A673 (cell line): ENCODE results near the gene TMEM50A. TPM values are rescaled to one million over a fixed set of nuclear protein-coding genes. Genes with fewer than 3 reads are reported as not detected.
"Not testable (repeated sequence)": the region's sequence is repeated elsewhere in the genome, so short reads cannot be mapped to it uniquely, and the experiment has no call there.

Experiments used
- BruUV-seq: library from RNA; stranded (reverse); fragments of 400-500 nt; replicated peaks from 2 replicates; lab custom pipeline; 2021; lab: Mats Ljungman, UMichigan
- CTCF ChIA-PET: fragments of 300-600 bp; sonication (Branson Sonifier 250); formaldehyde crosslinking; loops from one replicate; lab custom pipeline; 2022; ENCODE audit warnings: antibody characterized with exemption; lab: Charles Lee
- POLR2A ChIA-PET: fragments of 300-600 bp; sonication (Branson Sonifier 250); formaldehyde crosslinking; loops from one replicate; lab custom pipeline; 2022; ENCODE audit warnings: antibody characterized with exemption; ENCODE audit not compliant: low non-redundant PET; lab: Charles Lee
- DNase-seq: peaks from one replicate; pipeline ENCODE4 v3.0.0-alpha.2; 2015; ENCODE audit warnings: low spot score
- H3K27ac ChIP-seq: fragments of 200-600 bp; sonication (generic); 2 replicates; pipeline ENCODE4 v1.5.1; 2016; ENCODE audit warnings: mixed run types, low read depth, mild to moderate bottlenecking, mixed read lengths, antibody characterized with exemption, low read length; ENCODE audit not compliant: poor library complexity, severe bottlenecking
- H3K27me3 ChIP-seq: fragments of 200-600 bp; sonication (generic); replicated peaks from 2 replicates; pipeline ENCODE4 v1.6.1; 2017; ENCODE audit warnings: mixed run types, low read depth, mild to moderate bottlenecking, mixed read lengths, antibody characterized with exemption, low read length; ENCODE audit not compliant: insufficient read depth, poor library complexity
- H3K36me3 ChIP-seq: fragments of 200-600 bp; sonication (generic); 2 replicates; pipeline ENCODE4 v1.6.1; 2016; ENCODE audit warnings: mixed run types, mild to moderate bottlenecking, mixed read lengths, antibody characterized with exemption, low read length; ENCODE audit not compliant: insufficient read depth, poor library complexity, severe bottlenecking
- H3K4me1 ChIP-seq: fragments of 200-600 bp; sonication (generic); 2 replicates; pipeline ENCODE4 v1.6.1; 2017; ENCODE audit warnings: mixed run types, mild to moderate bottlenecking, mixed read lengths, antibody characterized with exemption, low read length; ENCODE audit not compliant: insufficient read depth, poor library complexity, severe bottlenecking
- H3K4me3 ChIP-seq: fragments of 200-600 bp; sonication (generic); 2 replicates; pipeline ENCODE4 v1.5.1; 2016; ENCODE audit warnings: low read depth, mixed run types, mild to moderate bottlenecking, mixed read lengths, low read length; ENCODE audit not compliant: poor library complexity, severe bottlenecking
- H3K9me3 ChIP-seq: fragments of 200-600 bp; sonication (generic); 2 replicates; pipeline ENCODE4 v1.6.1; 2016; ENCODE audit warnings: mixed run types, low read depth, mild to moderate bottlenecking, mixed read lengths, antibody characterized with exemption, low read length; ENCODE audit not compliant: poor library complexity, severe bottlenecking
- intact Hi-C: fragments of 100-400 bp; cut with micrococcal nuclease; formaldehyde crosslinking; loops from one replicate; pipeline ENCODE4 v1.10.0; 2022; ENCODE audit not compliant: unreplicated experiment
- total RNA-seq: library from RNA; stranded (reverse); gene quantifications from 2 replicates; pipeline ENCODE4 v1.2.3, GENCODE V29; 2021

The TMEM50A gene
- total RNA-seq, 1 experiment from 2014 or later: 99.4 TPM

DNA sequence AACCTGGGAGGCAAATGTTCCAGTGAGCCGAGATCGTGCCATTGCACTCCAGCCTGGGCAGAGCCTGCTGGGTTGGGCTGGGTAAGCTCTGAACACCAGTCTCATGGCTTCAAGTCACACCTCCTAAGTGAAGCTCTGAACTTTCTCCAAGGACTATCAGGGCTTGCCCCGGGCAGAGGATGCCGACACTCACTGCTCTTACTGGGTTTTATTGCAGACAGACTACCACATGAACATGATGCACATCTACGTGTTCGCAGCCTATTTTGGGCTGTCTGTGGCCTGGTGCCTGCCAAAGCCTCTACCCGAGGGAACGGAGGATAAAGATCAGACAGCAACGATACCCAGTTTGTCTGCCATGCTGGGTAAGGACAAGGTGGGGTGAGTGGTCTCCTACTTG, 37.4 kb upstream of the TMEM50A start:
- DNase-seq, H3K4me1 ChIP-seq, intact Hi-C loops, H3K9me3 ChIP-seq, CTCF ChIA-PET, H3K36me3 ChIP-seq, H3K27me3 ChIP-seq, H3K4me3 ChIP-seq, BruUV-seq, POLR2A ChIA-PET, H3K27ac ChIP-seq: not testable (repeated sequence)

DNA sequence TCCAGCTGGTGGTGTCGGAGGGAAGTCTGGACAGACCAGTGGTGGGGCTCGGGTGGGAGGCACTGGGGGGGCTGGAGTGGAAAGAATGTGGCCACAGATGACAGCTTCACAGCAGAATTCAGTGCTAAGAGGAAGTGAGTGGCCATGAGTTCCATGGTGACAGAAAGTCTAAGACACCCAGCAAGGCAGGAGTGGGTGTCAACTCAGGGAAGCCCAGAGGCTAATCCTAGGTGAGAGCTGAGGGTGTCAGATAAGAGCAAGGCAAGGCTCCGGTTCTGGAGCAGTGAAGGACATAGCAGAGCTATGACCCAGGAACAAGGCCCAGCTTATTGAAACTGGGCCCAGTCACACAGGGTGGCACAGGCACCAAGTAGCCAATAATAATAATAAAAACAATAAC, 35.8 kb upstream of the TMEM50A start:
- H3K4me3 ChIP-seq, intact Hi-C loops, DNase-seq, H3K27me3 ChIP-seq, BruUV-seq, H3K4me1 ChIP-seq, POLR2A ChIA-PET, H3K27ac ChIP-seq, H3K9me3 ChIP-seq, CTCF ChIA-PET, H3K36me3 ChIP-seq: not testable (repeated sequence)

DNA sequence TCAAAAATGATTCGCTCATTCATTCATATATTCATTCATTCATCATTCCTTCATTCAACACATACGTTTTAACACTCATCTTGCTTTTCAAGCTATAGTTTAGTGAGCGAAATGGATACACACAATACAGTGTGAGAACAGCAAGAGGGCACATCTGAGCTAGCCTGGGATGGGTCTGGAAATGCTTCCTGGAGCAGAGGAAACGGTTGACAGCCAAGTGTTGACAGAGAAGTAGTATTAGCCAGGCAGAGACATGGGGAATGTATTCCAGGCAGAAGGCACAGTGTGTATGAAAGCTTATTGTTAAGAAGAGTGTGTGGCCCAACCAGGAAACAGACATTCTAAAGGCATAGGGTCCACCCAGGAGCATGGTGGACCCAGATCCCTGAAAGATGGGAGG, 33.2 kb upstream of the TMEM50A start:
- BruUV-seq, H3K4me3 ChIP-seq, H3K36me3 ChIP-seq, H3K27me3 ChIP-seq, intact Hi-C loops, DNase-seq, H3K4me1 ChIP-seq, CTCF ChIA-PET, H3K27ac ChIP-seq, POLR2A ChIA-PET, H3K9me3 ChIP-seq: not testable (repeated sequence)

DNA sequence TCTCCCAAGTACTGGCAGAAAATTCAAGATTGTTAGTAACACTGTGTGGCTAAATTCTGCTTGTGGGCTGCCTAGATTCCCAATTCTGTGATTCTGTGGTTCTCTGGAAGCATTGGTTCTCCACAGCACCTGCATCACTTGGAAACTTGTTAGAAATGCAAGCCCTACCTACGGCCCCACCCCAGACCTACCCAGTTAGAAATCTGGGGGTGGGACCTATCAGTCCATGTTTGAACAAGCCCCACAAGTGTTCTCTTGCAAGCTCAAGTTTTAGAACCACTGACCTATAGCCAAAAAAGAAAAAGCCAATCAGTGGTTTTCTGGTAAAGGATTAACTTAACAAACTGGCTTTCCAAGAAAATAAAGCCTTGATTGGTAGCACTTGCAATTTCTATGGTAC, 30.0 kb upstream of the TMEM50A start:
- H3K4me3 ChIP-seq, POLR2A ChIA-PET, H3K4me1 ChIP-seq, CTCF ChIA-PET, H3K36me3 ChIP-seq, DNase-seq, H3K27me3 ChIP-seq, intact Hi-C loops, H3K27ac ChIP-seq, H3K9me3 ChIP-seq, BruUV-seq: not testable (repeated sequence)

DNA sequence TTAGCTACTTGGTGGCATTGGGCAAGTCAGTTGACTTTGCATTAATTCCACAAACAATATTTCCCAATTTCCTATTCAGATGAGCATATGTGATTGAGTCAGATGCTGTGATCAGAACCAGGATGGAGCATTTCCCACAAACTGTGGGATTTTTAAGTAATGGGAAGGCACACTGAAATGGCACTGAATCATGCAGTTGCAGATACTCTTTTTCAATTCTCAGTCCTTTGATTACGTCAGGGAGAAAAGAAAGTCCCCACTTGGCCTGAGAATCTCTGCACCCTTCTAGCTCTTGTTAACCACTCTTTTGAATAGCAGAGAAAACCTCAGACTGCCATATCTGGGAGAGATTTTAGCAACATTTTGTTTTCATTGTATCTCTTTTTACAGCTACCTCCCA, 29.0 kb upstream of the TMEM50A start:
- H3K9me3 ChIP-seq, BruUV-seq, DNase-seq, intact Hi-C loops, H3K27ac ChIP-seq, H3K4me1 ChIP-seq, H3K36me3 ChIP-seq, POLR2A ChIA-PET, CTCF ChIA-PET, H3K27me3 ChIP-seq, H3K4me3 ChIP-seq: not testable (repeated sequence)

DNA sequence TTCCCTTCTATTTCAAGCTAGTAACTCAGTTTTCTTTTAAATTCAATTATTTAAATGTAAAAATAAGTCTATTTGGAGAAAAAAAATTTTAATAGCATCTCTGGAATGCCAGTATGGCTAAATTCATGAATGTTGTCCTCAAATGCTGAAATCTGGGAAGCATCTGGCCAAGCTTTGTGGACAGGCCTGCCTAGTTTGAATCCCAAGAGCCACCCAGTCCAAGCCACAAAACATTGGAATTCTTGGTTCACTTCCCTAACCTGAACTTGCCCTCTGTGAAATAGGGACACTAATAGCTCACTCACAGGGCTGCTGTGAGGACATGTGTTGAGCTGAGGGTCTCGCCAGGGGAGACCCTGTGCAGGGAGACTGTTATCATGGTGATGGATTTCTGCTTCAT, 28.6 kb upstream of the TMEM50A start:
- not testable (repeated sequence) for BruUV-seq

DNA sequence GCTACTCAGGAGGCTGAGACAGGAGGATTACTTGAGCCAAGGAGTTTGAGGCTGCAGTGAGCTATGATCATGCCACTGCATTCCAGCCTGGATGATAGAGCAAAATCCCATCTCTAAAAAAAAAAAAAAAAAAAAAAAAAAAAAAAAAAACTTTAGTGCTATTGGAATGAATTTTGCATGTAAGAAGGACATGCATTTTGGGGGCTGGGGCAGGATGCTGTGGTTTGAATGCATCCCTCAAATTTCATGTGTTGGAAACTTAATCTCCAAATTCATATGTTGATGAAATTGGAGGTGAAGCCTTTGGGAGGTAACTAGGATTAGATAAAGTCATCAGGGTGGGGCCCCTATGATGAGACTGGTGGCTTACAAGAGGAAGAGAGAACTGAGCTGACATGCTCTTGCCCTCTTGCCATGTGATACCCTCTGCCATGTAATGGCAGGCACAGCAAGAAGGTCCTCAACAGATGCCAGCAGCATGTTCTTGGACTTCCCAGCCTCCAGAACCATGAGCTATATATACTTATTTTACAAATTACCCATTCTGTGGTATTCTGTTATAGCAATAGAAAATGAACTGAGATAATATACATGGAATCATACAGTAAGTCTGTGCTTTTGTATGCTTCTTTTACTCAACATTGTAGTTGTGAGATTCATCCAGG, 25.2 kb upstream of the TMEM50A start:
- H3K36me3 ChIP-seq, BruUV-seq, intact Hi-C loops, POLR2A ChIA-PET, H3K27me3 ChIP-seq, DNase-seq, H3K4me3 ChIP-seq, H3K4me1 ChIP-seq, H3K27ac ChIP-seq, CTCF ChIA-PET, H3K9me3 ChIP-seq: not testable (repeated sequence)

More for the DNA sequence above, 28.6 kb upstream of the TMEM50A start:
- H3K27ac ChIP-seq, H3K27me3 ChIP-seq, CTCF ChIA-PET, DNase-seq, POLR2A ChIA-PET, H3K36me3 ChIP-seq, intact Hi-C loops, H3K4me3 ChIP-seq, H3K4me1 ChIP-seq, H3K9me3 ChIP-seq: not testable (repeated sequence)
